Stimulated activated naive CD8-positive, alpha-beta T cell treated with anti-CD3 and anti-CD28 coated beads, Interleukin-15, Interleukin-2, amounts not matched to agents 100 ng/mL and 50 ng/mL, for 24 hours (primary cell): ENCODE results near the gene NCKAP5.

Source experiments
- H3K27ac Mint-ChIP-seq: one replicate; pipeline ENCODE4 v1.8.0; 2021; ENCODE audit warnings: mild to moderate bottlenecking, mixed read lengths
- H3K27me3 Mint-ChIP-seq: one replicate; pipeline ENCODE4 v1.8.0; 2021; ENCODE audit warnings: mixed read lengths
- H3K36me3 Mint-ChIP-seq: one replicate; pipeline ENCODE4 v1.8.0; 2021; ENCODE audit warnings: low read depth, mixed read lengths
- H3K4me1 Mint-ChIP-seq: one replicate; pipeline ENCODE4 v1.8.0; 2021; ENCODE audit warnings: low read depth, mixed read lengths
- H3K4me3 Mint-ChIP-seq: one replicate; pipeline ENCODE4 v1.8.0; 2021; ENCODE audit warnings: mild to moderate bottlenecking, mixed read lengths
- H3K9me3 Mint-ChIP-seq: one replicate; pipeline ENCODE4 v1.8.0; 2021; ENCODE audit warnings: mixed read lengths

The NCKAP5 gene

GRCh38 chr2:133293544-133294353 is 274.5 kb downstream of the NCKAP5 start:
- H3K27me3 Mint-ChIP-seq: no peaks in the 10 kb centered on the region
- no peaks in the 10 kb centered on the region for H3K4me1 Mint-ChIP-seq
- H3K9me3 Mint-ChIP-seq: no peaks in the 10 kb centered on the region
- no peak overlapping the region for H3K27ac Mint-ChIP-seq
- no peaks in the 10 kb centered on the region for H3K36me3 Mint-ChIP-seq
- H3K4me3 Mint-ChIP-seq: no peak overlapping the region

- Mint-ChIP-seq H3K27me3 (no peaks in the 10 kb centered on the region), H3K4me3 (no peak overlapping the region), H3K9me3 (peaks cover 3% of the 10 kb centered on the region), H3K4me1 (no peaks in the 10 kb centered on the region), H3K36me3 (no peaks in the 10 kb centered on the region), H3K27ac (no peak overlapping the region)
Observed at GRCh38 chr2:133292259-133292658, 276.0 kb downstream of the NCKAP5 start.

GRCh38 chr2:133287709-133288108 is 280.6 kb downstream of the NCKAP5 start:
- Mint-ChIP-seq H3K36me3 (no peaks in the 10 kb centered on the region), H3K4me1 (no peaks in the 10 kb centered on the region), H3K9me3 (peaks cover 3% of the 10 kb centered on the region), H3K27me3 (no peaks in the 10 kb centered on the region), H3K4me3 (no peak overlapping the region), H3K27ac (no peak overlapping the region)

DNA sequence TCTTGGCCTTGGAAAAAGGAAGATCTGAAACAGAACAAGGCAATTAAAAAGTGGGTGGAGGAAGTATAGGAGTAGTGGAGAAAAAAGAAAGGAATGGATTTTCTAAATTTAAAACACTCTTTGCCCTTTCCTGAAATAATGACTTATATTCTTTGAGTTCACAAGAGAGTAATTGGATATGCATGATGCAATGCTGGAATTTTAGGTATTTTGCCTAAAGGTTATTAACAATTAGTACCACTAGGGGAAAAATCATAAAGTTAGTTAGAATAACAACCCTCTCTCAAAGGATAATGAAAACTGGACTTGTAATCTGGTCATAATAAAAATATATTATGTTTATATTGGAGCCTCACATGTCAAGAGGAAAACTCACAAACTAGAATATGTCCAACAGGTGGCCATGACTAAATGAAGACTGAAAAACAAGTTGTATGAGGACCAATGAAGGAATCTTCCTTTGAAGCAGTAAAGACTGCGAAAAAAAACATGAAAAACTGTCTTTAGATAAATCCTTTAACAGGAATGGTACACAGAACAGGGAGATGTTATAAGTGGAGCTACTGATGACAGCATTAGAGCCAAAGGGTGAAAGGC is 281.8 kb downstream of the NCKAP5 start:
- no peaks in the 10 kb centered on the region for H3K4me1 Mint-ChIP-seq
- no peak overlapping the region for H3K27ac Mint-ChIP-seq
- no peak overlapping the region for H3K4me3 Mint-ChIP-seq
- no peaks in the 10 kb centered on the region for H3K27me3 Mint-ChIP-seq
- no peaks in the 10 kb centered on the region for H3K36me3 Mint-ChIP-seq
- peaks cover 3% of the 10 kb centered on the region for H3K9me3 Mint-ChIP-seq

GRCh38 chr2:133273031-133273430 is 295.2 kb downstream of the NCKAP5 start:
- no peak overlapping the region for H3K27ac Mint-ChIP-seq
- peaks cover 3% of the 10 kb centered on the region for H3K9me3 Mint-ChIP-seq
- no peak overlapping the region for H3K4me3 Mint-ChIP-seq
- peaks cover 4% of the 10 kb centered on the region for H3K27me3 Mint-ChIP-seq
- no peaks in the 10 kb centered on the region for H3K36me3 Mint-ChIP-seq
- H3K4me1 Mint-ChIP-seq: no peaks in the 10 kb centered on the region

DNA sequence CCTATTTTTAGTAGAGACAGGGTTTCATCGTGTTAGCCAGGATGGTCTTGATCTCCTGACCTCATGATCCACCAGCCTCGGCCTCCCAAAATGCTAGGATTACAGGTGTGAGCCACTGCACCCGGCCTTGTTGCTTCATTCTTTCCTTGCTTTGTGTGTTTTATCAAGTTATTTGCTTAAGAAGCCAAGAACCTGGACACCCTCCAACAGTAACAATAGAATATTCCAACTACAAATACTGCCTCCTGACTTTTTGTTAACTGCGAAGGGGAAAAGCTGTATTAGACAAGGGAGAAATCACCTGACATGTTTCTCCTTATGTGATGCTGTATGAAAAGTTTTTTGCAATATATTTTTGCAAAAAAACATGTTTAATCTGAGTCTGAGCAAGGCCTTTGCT is 297.2 kb downstream of the NCKAP5 start:
- Mint-ChIP-seq H3K9me3 (peaks cover 3% of the 10 kb centered on the region), H3K4me1 (no peaks in the 10 kb centered on the region), H3K4me3 (no peak overlapping the region), H3K36me3 (no peaks in the 10 kb centered on the region), H3K27me3 (peaks cover 9% of the 10 kb centered on the region), H3K27ac (no peak overlapping the region)

GRCh38 chr2:133270550-133270949 is 297.7 kb downstream of the NCKAP5 start:
- Mint-ChIP-seq H3K36me3 (no peaks in the 10 kb centered on the region), H3K27ac (no peak overlapping the region), H3K27me3 (peaks cover 9% of the 10 kb centered on the region), H3K4me1 (no peaks in the 10 kb centered on the region), H3K9me3 (no peaks in the 10 kb centered on the region), H3K4me3 (no peak overlapping the region)

GRCh38 chr2:133266926-133267590 is 301.2 kb downstream of the NCKAP5 start:
- Mint-ChIP-seq H3K36me3 (no peaks in the 10 kb centered on the region), H3K4me3 (no peak overlapping the region), H3K27me3 (peaks cover 26% of the 10 kb centered on the region), H3K4me1 (no peaks in the 10 kb centered on the region), H3K9me3 (no peaks in the 10 kb centered on the region), H3K27ac (no peak overlapping the region)

DNA sequence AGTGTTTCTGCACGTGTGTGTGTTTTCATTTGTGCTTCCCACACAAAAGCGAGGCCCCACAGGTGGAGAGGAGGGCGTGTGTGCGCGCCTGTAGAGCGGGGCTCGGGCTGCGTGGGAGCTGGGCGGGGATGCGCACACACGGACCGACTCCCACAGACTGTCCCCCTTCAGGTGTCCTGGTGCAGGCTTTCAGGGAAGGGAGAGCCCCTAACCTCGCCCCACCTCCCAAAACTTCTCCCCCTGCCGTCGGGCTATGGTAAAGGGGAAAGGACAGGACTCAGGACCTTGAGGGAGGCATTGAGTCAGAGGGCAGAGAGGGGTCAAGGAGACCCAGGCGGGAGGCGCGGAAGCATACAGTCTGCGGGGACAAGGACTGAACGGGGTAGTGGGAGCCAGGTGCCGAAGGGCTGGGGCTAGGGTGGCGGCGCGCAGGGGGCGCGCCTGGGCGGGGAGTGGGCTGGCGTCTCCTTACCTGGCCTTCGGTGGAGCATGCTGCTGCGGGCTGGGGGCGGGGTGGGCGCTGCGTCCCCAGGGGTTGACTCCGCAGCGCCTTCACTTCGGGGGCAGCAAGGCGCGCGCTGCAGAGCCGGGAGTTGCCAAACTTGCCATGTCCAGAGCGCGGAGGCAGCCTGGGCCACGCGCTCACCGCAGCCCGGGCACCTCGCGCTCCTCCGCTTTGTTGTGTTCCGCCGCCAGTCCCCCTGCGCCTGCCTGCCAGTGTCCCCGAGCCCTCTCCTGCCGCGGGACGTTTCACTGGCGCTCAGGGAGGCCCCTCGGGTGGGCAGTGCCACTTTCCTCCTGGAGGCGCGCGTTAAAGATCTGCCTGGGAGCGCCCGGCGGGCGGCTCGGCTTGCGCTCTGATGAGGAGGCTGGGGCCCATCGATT is 302.0 kb downstream of the NCKAP5 start:
- H3K9me3 Mint-ChIP-seq: no peaks in the 10 kb centered on the region
- H3K4me1 Mint-ChIP-seq: no peaks in the 10 kb centered on the region
- H3K27ac Mint-ChIP-seq: no peak overlapping the region
- no peak overlapping the region for H3K4me3 Mint-ChIP-seq
- no peaks in the 10 kb centered on the region for H3K36me3 Mint-ChIP-seq
- peaks cover 26% of the 10 kb centered on the region for H3K27me3 Mint-ChIP-seq

DNA sequence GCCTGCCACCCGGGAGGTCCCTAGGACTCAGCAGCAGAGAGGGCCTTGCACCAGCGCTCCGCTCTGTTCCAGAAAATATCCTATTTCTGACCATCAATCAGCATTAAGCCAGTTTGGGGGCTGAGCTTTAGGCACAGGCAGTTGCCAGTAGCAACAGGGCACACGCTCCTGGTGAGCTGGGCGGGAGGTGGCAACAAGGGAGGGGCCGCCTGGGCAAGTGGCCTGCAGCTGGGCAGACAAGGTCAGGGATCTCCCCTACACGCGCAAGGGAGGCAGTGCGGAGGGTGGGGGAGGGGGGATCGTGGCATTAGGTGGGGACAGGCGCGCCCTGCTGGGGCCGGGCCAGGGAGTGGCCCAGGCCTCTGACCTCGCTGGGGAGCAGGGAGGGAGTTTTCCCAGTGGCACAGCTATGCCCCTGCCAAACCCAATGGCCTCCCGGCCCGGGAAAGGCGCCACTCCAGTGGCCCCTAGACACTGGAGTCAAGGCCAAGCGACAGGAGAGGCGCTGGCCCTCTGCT is 302.8 kb downstream of the NCKAP5 start:
- Mint-ChIP-seq H3K27ac (no peak overlapping the region), H3K4me1 (no peaks in the 10 kb centered on the region), H3K4me3 (no peak overlapping the region), H3K36me3 (no peaks in the 10 kb centered on the region), H3K27me3 (peaks cover 26% of the 10 kb centered on the region), H3K9me3 (no peaks in the 10 kb centered on the region)

DNA sequence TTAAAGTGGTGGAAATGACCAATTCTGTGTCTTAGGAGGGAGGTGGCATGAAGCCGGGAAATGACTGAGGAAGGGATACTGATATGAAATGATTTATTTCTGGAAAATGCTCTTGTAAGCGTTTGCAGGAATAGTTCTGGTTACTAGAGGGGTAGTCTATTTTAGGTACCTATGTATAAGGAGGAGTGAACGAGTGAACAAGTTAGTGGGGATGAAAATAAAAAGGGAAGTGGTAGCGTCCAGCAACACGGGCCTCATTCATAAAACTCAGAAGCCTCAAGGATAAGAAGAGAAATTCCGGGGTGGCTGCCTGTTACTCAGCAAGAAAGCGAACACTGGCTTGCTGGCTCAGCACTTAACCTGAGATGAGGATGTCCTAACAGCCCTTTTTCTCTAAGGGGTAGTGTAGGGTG is 303.3 kb downstream of the NCKAP5 start:
- H3K4me1 Mint-ChIP-seq: no peaks in the 10 kb centered on the region
- no peak overlapping the region for H3K4me3 Mint-ChIP-seq

DNA sequence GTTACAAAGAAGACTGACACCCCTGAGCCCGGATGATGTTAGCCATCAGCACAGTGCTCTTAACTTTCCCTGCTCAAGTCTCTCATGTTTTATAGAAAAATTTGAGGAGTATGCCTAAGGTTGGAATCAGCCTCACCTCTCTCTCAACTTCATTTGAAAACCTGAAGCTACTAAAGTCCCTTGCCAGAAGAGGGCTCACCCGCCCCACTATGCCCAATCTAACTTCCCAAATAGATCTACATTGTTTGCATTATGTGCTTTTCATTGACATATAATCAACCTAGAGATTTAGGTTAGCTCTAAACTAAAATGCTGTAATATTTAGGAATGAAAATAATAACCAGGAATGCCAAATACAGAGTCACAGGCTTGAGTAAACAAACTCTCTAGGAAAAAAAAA is 305.4 kb downstream of the NCKAP5 start:
- no peak overlapping the region for H3K27ac Mint-ChIP-seq
- H3K36me3 Mint-ChIP-seq: no peaks in the 10 kb centered on the region
- H3K4me3 Mint-ChIP-seq: no peak overlapping the region
- H3K4me1 Mint-ChIP-seq: no peaks in the 10 kb centered on the region
- H3K27me3 Mint-ChIP-seq: peaks cover 21% of the 10 kb centered on the region
- no peaks in the 10 kb centered on the region for H3K9me3 Mint-ChIP-seq

More for the DNA sequence above, 303.3 kb downstream of the NCKAP5 start:
- Mint-ChIP-seq H3K27ac (no peak overlapping the region), H3K36me3 (no peaks in the 10 kb centered on the region), H3K9me3 (no peaks in the 10 kb centered on the region), H3K27me3 (peaks cover 26% of the 10 kb centered on the region)

- Mint-ChIP-seq H3K36me3 (no peaks in the 10 kb centered on the region), H3K9me3 (no peaks in the 10 kb centered on the region), H3K4me1 (no peaks in the 10 kb centered on the region), H3K27me3 (no peaks in the 10 kb centered on the region), H3K27ac (no peak overlapping the region), H3K4me3 (no peak overlapping the region)
Observed at GRCh38 chr2:133255360-133255759, 312.9 kb downstream of the NCKAP5 start.

DNA sequence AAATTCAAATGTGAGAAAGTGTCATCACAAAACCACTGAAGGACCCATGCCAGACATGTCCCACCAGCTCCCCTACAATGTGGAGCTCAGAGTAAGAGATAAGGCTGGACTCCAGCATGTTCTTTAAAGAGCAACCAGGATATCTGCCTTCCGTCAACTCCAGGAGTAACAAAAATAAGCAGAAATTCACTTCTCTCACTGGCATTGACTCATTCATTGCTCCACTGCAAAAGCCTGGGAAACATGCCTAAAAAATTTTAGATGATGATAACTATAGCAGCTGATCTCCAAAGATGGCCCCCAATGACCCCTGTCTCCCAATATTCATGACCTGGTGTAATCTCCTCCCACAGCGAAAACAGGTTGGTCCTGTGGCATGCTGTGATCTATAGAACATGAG is 314.5 kb downstream of the NCKAP5 start:
- no peaks in the 10 kb centered on the region for H3K9me3 Mint-ChIP-seq
- H3K36me3 Mint-ChIP-seq: no peaks in the 10 kb centered on the region
- H3K27ac Mint-ChIP-seq: no peak overlapping the region
- no peak overlapping the region for H3K4me3 Mint-ChIP-seq
- no peaks in the 10 kb centered on the region for H3K27me3 Mint-ChIP-seq
- no peaks in the 10 kb centered on the region for H3K4me1 Mint-ChIP-seq
